ENCODE measurements around the gene ACOT6.
"Not testable (repeated sequence)": the region's sequence is repeated elsewhere in the genome, so short reads cannot be mapped to it uniquely, and the experiment has no call there.

Gene ACOT6

GRCh38 chr14:73651005-73651404 is 38.7 kb downstream of the ACOT6 start:
- DNase-seq (ENCODE audit: low read depth) = no peak

GRCh38 chr14:73655851-73656250 is 43.5 kb downstream of the ACOT6 start:
- no peak for DNase-seq (ENCODE audit: low read depth)

GRCh38 chr14:73659202-73659601 is 46.9 kb downstream of the ACOT6 start:
- DNase-seq (ENCODE audit: low read depth) = not testable (repeated sequence)

- DNase-seq (ENCODE audit: low read depth) = no peak
Measured at GRCh38 chr14:73660511-73660910, 48.2 kb downstream of the ACOT6 start.

- DNase-seq (ENCODE audit: low read depth) = no peak
Measured at GRCh38 chr14:73661872-73662271, 49.6 kb downstream of the ACOT6 start.

GRCh38 chr14:73662487-73662943 is 50.2 kb downstream of the ACOT6 start:
- peak; percentile 89 for DNase-seq (ENCODE audit: low read depth)

- no peak for DNase-seq (ENCODE audit: low read depth)
Measured at GRCh38 chr14:73663548-73664212, 51.4 kb downstream of the ACOT6 start.

- DNase-seq (ENCODE audit: low read depth) = no peak
Measured at GRCh38 chr14:73665130-73665529, 52.8 kb downstream of the ACOT6 start.

- DNase-seq (ENCODE audit: low read depth) = no peak
Measured at GRCh38 chr14:73666583-73666982, 54.3 kb downstream of the ACOT6 start.

GRCh38 chr14:73667854-73668253 is 55.5 kb downstream of the ACOT6 start:
- no peak for DNase-seq (ENCODE audit: low read depth)
